GM12892 (cell line): ENCODE measurements around the gene CEP20.

Source experiments
- POLR2A ChIP-seq: IDR thresholded peaks from 2 replicates; pipeline ENCODE4 v1.6.1; 2011; ENCODE audit warnings: low read depth, low read length, control low read depth
- TAF1 ChIP-seq: IDR thresholded peaks from 2 replicates; pipeline ENCODE4 v1.6.1; 2011; ENCODE audit warnings: low read depth, mild to moderate bottlenecking, control low read depth, low read length, borderline replicate concordance

DNA sequence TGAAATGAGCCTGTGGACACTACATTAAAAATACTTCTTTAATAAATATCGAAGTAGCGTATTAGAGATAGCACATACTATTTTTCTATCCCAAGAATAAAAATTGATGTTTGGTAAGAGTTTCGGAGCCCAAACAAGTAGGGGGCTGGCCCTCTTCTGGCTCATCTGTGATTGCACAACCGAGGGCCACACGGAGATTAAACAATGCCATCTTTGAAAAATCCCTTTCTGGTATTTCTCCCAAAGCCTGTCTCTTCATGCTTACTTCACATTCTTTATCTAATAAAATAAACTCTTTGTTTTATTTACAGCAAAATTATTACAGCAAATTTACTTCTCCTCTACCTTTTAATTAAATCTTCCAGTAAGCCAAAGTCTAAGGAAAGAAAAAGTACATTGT is 22.0 kb downstream of the CEP20 start:
- TF ChIP-seq POLR2A = no peak
- no peak for TF ChIP-seq TAF1
